Natural killer cell (primary cell): ENCODE results near the gene EYS. TPM values are rescaled to one million over a fixed set of nuclear protein-coding genes. Genes with fewer than 3 reads are reported as not detected.
A peak's percentile ranks its signal among the peaks of the same experiment; 100 is the strongest.

Experiments used
- ATAC-seq, 3 donors: fragments of 150-1000 bp in 2 of 3; fragments of 200-7000 bp in 1 of 3; cut with Tn5 transposase; 1 replicate in 1 of 3; 2 replicates in 2 of 3; pipeline ENCODE4 v1.10.0; 2021; ENCODE audit warnings: mild to moderate bottlenecking in 2 of 3, moderate library complexity in 2 of 3
- DNase-seq, 2 donors: peaks; one replicate each; pipeline versions ENCODE4 v3.0.0 to v3.0.0-alpha.2; 2013 to 2021; ENCODE audit warnings: mixed read lengths in 1 of 2
- H3K27ac ChIP-seq: one replicate; pipeline ENCODE4 v1.5.1; 2013; ENCODE audit warnings: mild to moderate bottlenecking, low read length
- H3K27me3 ChIP-seq: one replicate; pipeline ENCODE4 v1.6.1; 2013; ENCODE audit warnings: low read length; ENCODE audit not compliant: control insufficient read depth, insufficient read depth
- H3K36me3 ChIP-seq: one replicate; pipeline ENCODE4 v1.6.1; 2013; ENCODE audit warnings: low read length; ENCODE audit not compliant: control insufficient read depth, insufficient read depth
- H3K4me1 ChIP-seq: one replicate; pipeline ENCODE4 v1.6.1; 2013; ENCODE audit warnings: low read length; ENCODE audit not compliant: control insufficient read depth, insufficient read depth
- H3K4me3 ChIP-seq: one replicate; pipeline ENCODE4 v1.5.1; 2013; ENCODE audit warnings: low read length
- H3K9me3 ChIP-seq: one replicate; pipeline ENCODE4 v1.6.1; 2013; ENCODE audit warnings: low read length; ENCODE audit not compliant: control insufficient read depth, insufficient read depth
- H3K27ac Mint-ChIP-seq, 2 donors: one replicate each; pipeline ENCODE4 v1.8.0; 2022; ENCODE audit warnings: mild to moderate bottlenecking in 2 of 2, mixed read lengths in 2 of 2, moderate library complexity in 1 of 2
- H3K27me3 Mint-ChIP-seq, 2 donors: one replicate each; pipeline ENCODE4 v1.8.0; 2022; ENCODE audit warnings: low read depth in 2 of 2, mixed read lengths in 2 of 2
- H3K36me3 Mint-ChIP-seq: one replicate; pipeline ENCODE4 v1.8.0; 2022; ENCODE audit warnings: mixed read lengths
- H3K4me1 Mint-ChIP-seq, 2 donors: one replicate each; pipeline ENCODE4 v1.8.0; 2022; ENCODE audit warnings: mixed read lengths in 2 of 2
- H3K4me3 Mint-ChIP-seq: one replicate; pipeline ENCODE4 v1.8.0; 2022; ENCODE audit warnings: mild to moderate bottlenecking, moderate library complexity, mixed read lengths
- H3K9me3 Mint-ChIP-seq, 2 donors: one replicate each; pipeline ENCODE4 v1.8.0; 2022; ENCODE audit warnings: mixed read lengths in 2 of 2
- CTCF ChIP-seq: fragments of 200-600 bp; IDR thresholded peaks from one replicate; pipeline ENCODE4 v1.8.0; 2022; ENCODE audit warnings: antibody characterized with exemption
- WGBS: methylation state at CpG from one replicate; pipeline ENCODE4 v1.1.7; 2013; ENCODE audit warnings: missing lambda C conversion rate; ENCODE audit not compliant: insufficient coverage; 5-methylcytosine and 5-hydroxymethylcytosine counted together
- intact Hi-C: fragments of 100-400 bp; cut with micrococcal nuclease; formaldehyde crosslinking; loops from one replicate; pipeline ENCODE4 v1.14.2; 2022
- total RNA-seq, 4 donors: library from RNA; stranded (reverse); fragments of 120-200 nt in 1 of 4; gene quantifications; one replicate each; pipeline versions ENCODE4 v1.2.3 to v1.2.4, GENCODE V29; 2013 to 2022

EYS gene
- total RNA-seq, 3 donors from 2014 or later (not counting 1 experiment from before 2014, with no cell fraction given), result 0.55 TPM; not detected in 2

GRCh38 chr6:63765828-63766227, 1941.2 kb downstream of the EYS start:
- H3K27ac ChIP-seq, result no peak overlapping the region
- 80% methylated on average over 2 of the region's 2 CpGs for WGBS
- DNase-seq (no peak), ATAC-seq (no peak)
- Mint-ChIP-seq H3K36me3 (no peaks in the 10 kb centered on the region), H3K9me3 (no peaks in the 10 kb centered on the region), H3K27me3 (peaks cover 0 to 7% of the 10 kb centered on the region in 2 donors), H3K4me3 (no peak overlapping the region), H3K4me1 (no peaks in the 10 kb centered on the region), H3K27ac (no peak overlapping the region)
- H3K27me3 ChIP-seq, result peaks cover 2% of the 10 kb centered on the region
- H3K36me3 ChIP-seq, result no peaks in the 10 kb centered on the region
- TF ChIP-seq CTCF, result no peak
- intact Hi-C loops, result loop anchor here (2.0 kb wide), 1 partner anchor 413 kb away; no protein-coding TSS in a partner anchor
- H3K4me3 ChIP-seq, result no peak overlapping the region
- H3K4me1 ChIP-seq, result no peaks in the 10 kb centered on the region
- H3K9me3 ChIP-seq, result no peaks in the 10 kb centered on the region

- Histone ChIP-seq H3K4me3 (no peak overlapping the region), H3K4me1 (no peaks in the 10 kb centered on the region), H3K27me3 (peaks cover 2% of the 10 kb centered on the region), H3K27ac (no peak overlapping the region), H3K9me3 (no peaks in the 10 kb centered on the region), H3K36me3 (no peaks in the 10 kb centered on the region)
- TF ChIP-seq CTCF, result peak; percentile 74
- peaks cover 0 to 7% of the 10 kb centered on the region in 2 donors for H3K27me3 Mint-ChIP-seq
- no peaks in the 10 kb centered on the region for H3K36me3 Mint-ChIP-seq
- DNase-seq, result peak in 1 of 2 donors; percentile 77
- H3K4me3 Mint-ChIP-seq, result no peak overlapping the region
- intact Hi-C loops, result loop anchor here (1.0 to 2.0 kb wide), 2 partner anchors 166 to 412 kb away; no protein-coding TSS in a partner anchor
- H3K4me1 Mint-ChIP-seq, result no peaks in the 10 kb centered on the region
- peak in 1 of 3 donors; percentile 55 for ATAC-seq
- no peaks in the 10 kb centered on the region for H3K9me3 Mint-ChIP-seq
- no CpG with 5 or more reads among the region's 4 CpGs for WGBS
- no peak overlapping the region for H3K27ac Mint-ChIP-seq
Measured at GRCh38 chr6:63764318-63764916, 1942.6 kb downstream of the EYS start.

- ATAC-seq (no peak), DNase-seq (no peak)
- H3K4me3 Mint-ChIP-seq, result no peak overlapping the region
- H3K4me1 Mint-ChIP-seq, result no peaks in the 10 kb centered on the region
- Histone ChIP-seq H3K4me1 (no peaks in the 10 kb centered on the region), H3K27me3 (peaks cover 2% of the 10 kb centered on the region), H3K36me3 (no peaks in the 10 kb centered on the region), H3K4me3 (no peak overlapping the region), H3K27ac (no peak overlapping the region), H3K9me3 (peaks cover 6% of the 10 kb centered on the region)
- TF ChIP-seq CTCF, result no peak
- H3K27me3 Mint-ChIP-seq, result no peaks in the 10 kb centered on the region
- no peaks in the 10 kb centered on the region for H3K36me3 Mint-ChIP-seq
- no peak overlapping the region for H3K27ac Mint-ChIP-seq
- peaks cover 0 to 3% of the 10 kb centered on the region in 2 donors for H3K9me3 Mint-ChIP-seq
- intact Hi-C loops, result no loop called here
Measured at GRCh38 chr6:63760199-63760598, 1946.8 kb downstream of the EYS start.

GRCh38 chr6:63759605-63760105, 1947.4 kb downstream of the EYS start:
- Histone ChIP-seq H3K36me3 (no peaks in the 10 kb centered on the region), H3K4me3 (no peak overlapping the region), H3K27ac (no peak overlapping the region), H3K27me3 (no peaks in the 10 kb centered on the region), H3K4me1 (no peaks in the 10 kb centered on the region), H3K9me3 (peaks cover 6% of the 10 kb centered on the region)
- no peak for DNase-seq
- Mint-ChIP-seq H3K27ac (peak overlapping the region in 1 of 2 donors; percentile 36), H3K4me3 (no peak overlapping the region), H3K27me3 (no peaks in the 10 kb centered on the region), H3K9me3 (peaks cover 0 to 3% of the 10 kb centered on the region in 2 donors), H3K4me1 (no peaks in the 10 kb centered on the region), H3K36me3 (no peaks in the 10 kb centered on the region)
- no peak for TF ChIP-seq CTCF
- ATAC-seq, result no peak
- intact Hi-C loops, result no loop called here
